H9 (cell line): ENCODE data around the gene B3GNT2. TPM values are rescaled to one million over a fixed set of nuclear protein-coding genes. Genes with fewer than 3 reads are reported as not detected.

ENCODE experiments used
- DNase-seq: peaks from one replicate; pipeline ENCODE4 v3.0.0-alpha.2; 2017
- H2AFZ ChIP-seq: one replicate; pipeline ENCODE4 v1.6.1; 2013; ENCODE audit warnings: mild to moderate bottlenecking, low read length, control low read depth, moderate library complexity
- H2AK5ac ChIP-seq: 2 replicates; pipeline ENCODE4 v1.6.1; 2013; ENCODE audit warnings: low read length, control low read depth, mixed read lengths; ENCODE audit not compliant: insufficient read length
- H2BK120ac ChIP-seq: one replicate; pipeline ENCODE4 v1.6.1; 2013; ENCODE audit warnings: low read depth, mild to moderate bottlenecking, low read length, control low read depth, inconsistent platforms; ENCODE audit not compliant: poor library complexity, severe bottlenecking
- H2BK12ac ChIP-seq: 2 replicates; pipeline ENCODE4 v1.6.1; 2013; ENCODE audit warnings: low read length, control low read depth, mixed read lengths, low read depth; ENCODE audit not compliant: insufficient read length
- H2BK15ac ChIP-seq: 2 replicates; pipeline ENCODE4 v1.6.1; 2013; ENCODE audit warnings: low read depth, low read length, control low read depth
- H2BK20ac ChIP-seq: one replicate; pipeline ENCODE4 v1.6.1; 2013; ENCODE audit warnings: low read depth, mild to moderate bottlenecking, low read length, control low read depth, inconsistent platforms; ENCODE audit not compliant: poor library complexity, severe bottlenecking
- H2BK5ac ChIP-seq: 2 replicates; pipeline ENCODE4 v1.6.1; 2013; ENCODE audit warnings: low read length, control low read depth, mixed read lengths; ENCODE audit not compliant: insufficient read length
- H3K14ac ChIP-seq: 2 replicates; pipeline ENCODE4 v1.6.1; 2013; ENCODE audit warnings: low read length, control low read depth; ENCODE audit not compliant: insufficient read depth
- H3K18ac ChIP-seq: 2 replicates; pipeline ENCODE4 v1.6.1; 2013; ENCODE audit warnings: low read depth, mild to moderate bottlenecking, mixed read lengths, low read length, control low read depth; ENCODE audit not compliant: insufficient read length
- H3K23ac ChIP-seq: 2 replicates; pipeline ENCODE4 v1.6.1; 2013; ENCODE audit warnings: low read length, control low read depth, mixed read lengths, low read depth; ENCODE audit not compliant: insufficient read length
- H3K23me2 ChIP-seq: 2 replicates; pipeline ENCODE4 v1.6.1; 2013; ENCODE audit warnings: low read depth, mild to moderate bottlenecking, mixed read lengths, low read length, control low read depth; ENCODE audit not compliant: insufficient read length, poor library complexity, severe bottlenecking
- H3K27ac ChIP-seq: 2 replicates; pipeline ENCODE4 v1.5.1; 2013; ENCODE audit warnings: low read length, control low read depth, mixed read lengths, low read depth; ENCODE audit not compliant: insufficient read length
- H3K27me3 ChIP-seq: 2 replicates; pipeline ENCODE4 v1.6.1; 2013; ENCODE audit warnings: low read length, control low read depth, inconsistent platforms; ENCODE audit not compliant: insufficient read depth
- H3K4ac ChIP-seq: 2 replicates; pipeline ENCODE4 v1.6.1; 2013; ENCODE audit warnings: low read depth, mild to moderate bottlenecking, control low read depth, inconsistent platforms, low read length, moderate library complexity
- H3K4me1 ChIP-seq: 2 replicates; pipeline ENCODE4 v1.6.1; 2013; ENCODE audit warnings: low read length, control low read depth, inconsistent platforms; ENCODE audit not compliant: insufficient read depth
- H3K4me2 ChIP-seq: 2 replicates; pipeline ENCODE4 v1.6.1; 2013; ENCODE audit warnings: low read length, control low read depth, mixed read lengths; ENCODE audit not compliant: insufficient read length, insufficient read depth
- H3K56ac ChIP-seq: 2 replicates; pipeline ENCODE4 v1.6.1; 2013; ENCODE audit warnings: low read depth, mild to moderate bottlenecking, mixed read lengths, low read length, control low read depth; ENCODE audit not compliant: insufficient read length
- H3K79me1 ChIP-seq: 2 replicates; pipeline ENCODE4 v1.6.1; 2013; ENCODE audit warnings: low read depth, mild to moderate bottlenecking, moderate library complexity, low read length, control low read depth, inconsistent platforms; ENCODE audit not compliant: insufficient read depth, poor library complexity, severe bottlenecking
- H3K79me2 ChIP-seq: 2 replicates; pipeline ENCODE4 v1.6.1; 2013; ENCODE audit warnings: low read length, control low read depth, inconsistent platforms; ENCODE audit not compliant: insufficient read depth
- H3K9ac ChIP-seq: 2 replicates; pipeline ENCODE4 v1.6.1; 2013; ENCODE audit warnings: low read length, control low read depth, mixed read lengths; ENCODE audit not compliant: insufficient read length; ENCODE audit errors: extremely low read depth
- H3K9me3 ChIP-seq: one replicate; pipeline ENCODE4 v1.6.1; 2013; ENCODE audit warnings: low read depth, low read length, inconsistent platforms; ENCODE audit not compliant: control insufficient read depth
- H3T11ph ChIP-seq: one replicate; pipeline ENCODE4 v1.6.1; 2013; ENCODE audit warnings: mild to moderate bottlenecking, low read length, control low read depth, inconsistent platforms
- H4K20me1 ChIP-seq: one replicate; pipeline ENCODE4 v1.6.1; 2013; ENCODE audit not compliant: control insufficient read depth, insufficient read length, insufficient read depth
- H4K5ac ChIP-seq: 2 replicates; pipeline ENCODE4 v1.6.1; 2013; ENCODE audit warnings: low read depth, mild to moderate bottlenecking, mixed read lengths, low read length, control low read depth; ENCODE audit not compliant: insufficient read length
- H4K8ac ChIP-seq: replicated peaks from 2 replicates; pipeline ENCODE4 v1.6.1; 2013; ENCODE audit warnings: low read length, control low read depth, mixed read lengths, low read depth; ENCODE audit not compliant: insufficient read length
- H4K91ac ChIP-seq: 2 replicates; pipeline ENCODE4 v1.6.1; 2013; ENCODE audit warnings: low read depth, mild to moderate bottlenecking, moderate library complexity, mixed read lengths, low read length, control low read depth; ENCODE audit not compliant: insufficient read length
- H3K27ac Mint-ChIP-seq, 3 experiments: 2 replicates in 2 of 3; 3 replicates in 1 of 3; pipeline ENCODE4 v1.8.0; 2020 to 2021; ENCODE audit warnings: mixed read lengths in 3 of 3, mild to moderate bottlenecking in 1 of 3, moderate library complexity in 1 of 3
- H3K27me3 Mint-ChIP-seq: 2 replicates; pipeline ENCODE4 v1.8.0; 2021; ENCODE audit warnings: low read depth, mild to moderate bottlenecking, moderate library complexity, mixed read lengths
- H3K36me3 Mint-ChIP-seq, 3 experiments: 2 replicates in 2 of 3; 3 replicates in 1 of 3; pipeline ENCODE4 v1.8.0; 2020 to 2021; ENCODE audit warnings: low read depth in 3 of 3, mixed read lengths in 3 of 3; ENCODE audit not compliant: insufficient read depth in 1 of 3
- H3K4me1 Mint-ChIP-seq, 2 experiments: 2 replicates each; pipeline ENCODE4 v1.8.0; 2020; ENCODE audit warnings: mixed read lengths in 2 of 2
- H3K4me3 Mint-ChIP-seq, 2 experiments: 2 replicates in 1 of 2; 3 replicates in 1 of 2; pipeline ENCODE4 v1.8.0; 2020 to 2021; ENCODE audit warnings: mild to moderate bottlenecking in 2 of 2, mixed read lengths in 2 of 2, moderate library complexity in 1 of 2
- H3K9me3 Mint-ChIP-seq, 2 experiments: 2 replicates in 1 of 2; 3 replicates in 1 of 2; pipeline ENCODE4 v1.8.0; 2020; ENCODE audit warnings: mild to moderate bottlenecking in 2 of 2, mixed read lengths in 2 of 2, moderate library complexity in 1 of 2
- WGBS: extraction: QIAGEN DNeasy Blood & Tissue Kit; methylation state at CpG from one replicate; pipeline ENCODE4 v1.1.7; 2013; ENCODE audit warnings: missing lambda C conversion rate, low lambda C conversion rate, mixed read lengths; ENCODE audit not compliant: insufficient read length; ENCODE audit errors: extremely low coverage; 5-methylcytosine and 5-hydroxymethylcytosine counted together
- total RNA-seq: library from RNA; stranded (reverse); gene quantifications from 2 replicates; pipeline ENCODE4 v1.2.1, GENCODE V29; 2021
- TF ChIP-seq, protein P1 (sequence below): fragments of 200-600 bp; sonication (generic); conservative IDR thresholded peaks from 3 replicates; pipeline ENCODE4 v1.8.0; 2021; ENCODE audit warnings: antibody characterized with exemption, mild to moderate bottlenecking

The B3GNT2 gene
- total RNA-seq, 1 experiment from 2014 or later = 55.3 TPM

DNA sequence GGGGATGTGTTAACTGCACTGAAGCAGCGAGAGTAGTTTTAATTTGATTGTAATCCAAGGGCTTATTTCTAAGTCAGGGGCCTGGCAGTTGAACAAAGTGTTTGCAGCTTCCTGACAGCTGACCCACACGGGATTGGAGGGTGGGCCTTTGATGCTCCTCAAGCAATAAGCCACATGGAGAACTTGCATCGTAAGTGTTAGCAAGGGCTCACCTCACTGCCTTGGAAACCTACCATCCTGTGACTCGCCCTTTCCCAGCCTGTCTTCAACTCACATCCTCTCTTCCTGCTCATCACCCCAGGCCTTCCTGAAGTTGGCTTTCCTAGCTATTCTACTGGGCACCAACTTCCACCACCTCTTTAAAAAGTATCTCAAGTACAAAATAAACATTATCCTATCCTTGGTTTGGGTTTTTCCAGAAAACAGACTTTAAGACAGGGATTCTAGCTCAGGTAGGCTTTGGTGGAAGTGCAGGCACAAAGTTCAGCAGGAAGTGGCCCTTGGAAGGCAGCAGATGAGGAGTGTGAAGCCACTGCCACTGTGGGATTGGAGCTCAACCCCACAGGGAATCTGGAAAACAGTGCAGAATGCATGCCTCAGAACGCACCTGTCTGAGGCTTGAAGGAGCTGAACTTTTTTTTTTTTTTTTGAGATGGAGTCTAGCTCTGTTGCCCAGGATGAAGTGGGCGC is 31.6 kb downstream of the B3GNT2 start:
- Histone ChIP-seq H2BK120ac (no peak overlapping the region), H3K14ac (no peak overlapping the region), H4K8ac (no peak overlapping the region), H3K9ac (no peak overlapping the region), H2BK5ac (no peak overlapping the region), H4K20me1 (no peaks in the 10 kb centered on the region), H2AFZ (no peak overlapping the region), H3K4me2 (no peak overlapping the region), H2BK15ac (no peak overlapping the region), H3K56ac (no peak overlapping the region), H3K23me2 (no peaks in the 10 kb centered on the region), H3T11ph (no peak overlapping the region), H2BK12ac (no peak overlapping the region), H2AK5ac (no peak overlapping the region), H3K4ac (no peak overlapping the region), H3K23ac (no peak overlapping the region), H3K4me1 (no peaks in the 10 kb centered on the region), H3K79me2 (0 out of 2 replicates have a peak, but pooled peaks cover 2% of the 10 kb centered on the region), H3K79me1 (peaks cover 3% of the 10 kb centered on the region), H4K5ac (no peak overlapping the region), H4K91ac (no peak overlapping the region), H3K27ac (no peak overlapping the region), H3K27me3 (no peaks in the 10 kb centered on the region), H3K18ac (no peak overlapping the region), H3K9me3 (no peaks in the 10 kb centered on the region), H2BK20ac (no peak overlapping the region)
- peaks cover 7 to 9% of the 10 kb centered on the region in 2 experiments for H3K4me1 Mint-ChIP-seq
- no peaks in the 10 kb centered on the region for H3K9me3 Mint-ChIP-seq
- no peaks in the 10 kb centered on the region for H3K27me3 Mint-ChIP-seq
- peak overlapping the region; percentile 23 to 42 (median 40); a peak in 3 of 7 replicates for H3K27ac Mint-ChIP-seq
- peaks cover 20 to 51% (median 25%) of the 10 kb centered on the region in 3 experiments for H3K36me3 Mint-ChIP-seq
- TF ChIP-seq, protein P1, sequence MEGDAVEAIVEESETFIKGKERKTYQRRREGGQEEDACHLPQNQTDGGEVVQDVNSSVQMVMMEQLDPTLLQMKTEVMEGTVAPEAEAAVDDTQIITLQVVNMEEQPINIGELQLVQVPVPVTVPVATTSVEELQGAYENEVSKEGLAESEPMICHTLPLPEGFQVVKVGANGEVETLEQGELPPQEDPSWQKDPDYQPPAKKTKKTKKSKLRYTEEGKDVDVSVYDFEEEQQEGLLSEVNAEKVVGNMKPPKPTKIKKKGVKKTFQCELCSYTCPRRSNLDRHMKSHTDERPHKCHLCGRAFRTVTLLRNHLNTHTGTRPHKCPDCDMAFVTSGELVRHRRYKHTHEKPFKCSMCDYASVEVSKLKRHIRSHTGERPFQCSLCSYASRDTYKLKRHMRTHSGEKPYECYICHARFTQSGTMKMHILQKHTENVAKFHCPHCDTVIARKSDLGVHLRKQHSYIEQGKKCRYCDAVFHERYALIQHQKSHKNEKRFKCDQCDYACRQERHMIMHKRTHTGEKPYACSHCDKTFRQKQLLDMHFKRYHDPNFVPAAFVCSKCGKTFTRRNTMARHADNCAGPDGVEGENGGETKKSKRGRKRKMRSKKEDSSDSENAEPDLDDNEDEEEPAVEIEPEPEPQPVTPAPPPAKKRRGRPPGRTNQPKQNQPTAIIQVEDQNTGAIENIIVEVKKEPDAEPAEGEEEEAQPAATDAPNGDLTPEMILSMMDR = no peak
- no CpG with 5 or more reads among the region's 6 CpGs for WGBS
- no peak overlapping the region for H3K4me3 Mint-ChIP-seq
- DNase-seq = no peak
